Keratinocyte (primary cell): ENCODE results near the gene ATG4D.

ENCODE experiments used
- EZH2 ChIP-seq: IDR thresholded peaks from one replicate; pipeline ENCODE4 v1.6.1; 2012; ENCODE audit warnings: inconsistent platforms, mild to moderate bottlenecking, low read length, moderate library complexity
- TF ChIP-seq, protein P1 (sequence below), 3 experiments: IDR thresholded peaks in 1 of 3; conservative IDR thresholded peaks in 1 of 3; optimal IDR thresholded peaks in 1 of 3; 2 replicates in 2 of 3; 3 replicates in 1 of 3; pipeline versions ENCODE3 to v1.5.1; 2011; ENCODE audit warnings: low read length in 3 of 3, mild to moderate bottlenecking in 3 of 3, moderate library complexity in 2 of 3, control low read depth in 1 of 3, inconsistent platforms in 1 of 3; ENCODE audit not compliant: insufficient read depth in 2 of 3; ENCODE audit errors: extremely low read depth in 1 of 3

DNA sequence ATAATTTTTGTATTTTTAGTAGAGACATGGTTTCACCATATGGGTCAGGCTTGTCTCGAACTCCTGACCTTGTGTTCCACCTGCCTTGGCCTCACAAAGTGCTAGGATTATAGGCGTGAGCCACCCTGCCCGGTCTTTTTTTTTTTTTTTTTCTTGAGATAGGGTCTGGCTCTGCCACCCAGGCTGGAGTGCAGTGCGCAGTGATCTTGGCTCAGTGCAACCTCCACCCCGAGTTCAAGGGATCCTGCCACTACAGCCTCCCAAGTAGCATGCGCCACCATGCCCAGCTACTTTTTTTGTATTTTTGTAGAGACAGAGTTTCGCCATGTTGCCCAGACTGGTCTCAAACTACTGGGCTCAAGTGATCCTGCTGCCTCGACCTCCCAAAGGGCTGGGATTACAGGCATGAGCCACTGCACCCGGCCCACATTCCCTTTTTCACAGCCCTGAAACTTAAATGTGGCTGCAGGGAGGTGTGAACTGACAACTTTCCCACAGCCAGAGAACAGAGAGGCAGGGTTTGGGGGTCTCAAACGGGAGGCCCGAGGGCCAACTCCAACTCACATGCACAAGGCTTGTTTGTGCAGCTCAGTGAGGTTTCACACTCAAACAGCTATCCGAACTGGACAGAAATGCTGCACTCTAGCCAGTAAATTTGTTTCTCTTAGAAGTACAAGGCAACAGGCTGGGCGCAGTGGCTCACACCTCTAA lies 22.1 kb upstream of the ATG4D start:
- TF ChIP-seq, protein P1, sequence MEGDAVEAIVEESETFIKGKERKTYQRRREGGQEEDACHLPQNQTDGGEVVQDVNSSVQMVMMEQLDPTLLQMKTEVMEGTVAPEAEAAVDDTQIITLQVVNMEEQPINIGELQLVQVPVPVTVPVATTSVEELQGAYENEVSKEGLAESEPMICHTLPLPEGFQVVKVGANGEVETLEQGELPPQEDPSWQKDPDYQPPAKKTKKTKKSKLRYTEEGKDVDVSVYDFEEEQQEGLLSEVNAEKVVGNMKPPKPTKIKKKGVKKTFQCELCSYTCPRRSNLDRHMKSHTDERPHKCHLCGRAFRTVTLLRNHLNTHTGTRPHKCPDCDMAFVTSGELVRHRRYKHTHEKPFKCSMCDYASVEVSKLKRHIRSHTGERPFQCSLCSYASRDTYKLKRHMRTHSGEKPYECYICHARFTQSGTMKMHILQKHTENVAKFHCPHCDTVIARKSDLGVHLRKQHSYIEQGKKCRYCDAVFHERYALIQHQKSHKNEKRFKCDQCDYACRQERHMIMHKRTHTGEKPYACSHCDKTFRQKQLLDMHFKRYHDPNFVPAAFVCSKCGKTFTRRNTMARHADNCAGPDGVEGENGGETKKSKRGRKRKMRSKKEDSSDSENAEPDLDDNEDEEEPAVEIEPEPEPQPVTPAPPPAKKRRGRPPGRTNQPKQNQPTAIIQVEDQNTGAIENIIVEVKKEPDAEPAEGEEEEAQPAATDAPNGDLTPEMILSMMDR (optimal IDR thresholded peaks at IDR 0.05 in 1 of 3, IDR thresholded peaks at IDR 0.05 in 1 of 3, conservative IDR thresholded peaks at IDR 0.05 in 1 of 3; ENCODE audit: extremely low read depth in 1 of 3, insufficient read depth in 2 of 3, low read length in 3 of 3), result no peak
- TF ChIP-seq EZH2, result no peak
